Esophagus muscularis mucosa (tissue), 4 donors: ENCODE data around the gene AGAP3.

Experiments used
- EP300 ChIP-seq: sonication (generic); formaldehyde crosslinking; IDR thresholded peaks from one replicate; pipeline ENCODE4 v1.6.1; 2017; ENCODE audit warnings: antibody characterized with exemption
- POLR2A ChIP-seq: fragments of 450-650 bp; IDR thresholded peaks from one replicate; pipeline ENCODE4 v1.6.1; 2017; ENCODE audit warnings: antibody characterized with exemption, moderate library complexity, mild to moderate bottlenecking, low read depth
- POLR2AphosphoS5 ChIP-seq, 2 donors: sonication (generic); formaldehyde crosslinking; IDR thresholded peaks; one replicate each; pipeline ENCODE4 v1.6.1; 2017; ENCODE audit warnings: antibody characterized with exemption in 2 of 2
- TF ChIP-seq, protein P1 (sequence below), 3 experiments: fragments of 200-600 bp in 2 of 3; fragments of 450-650 bp in 1 of 3; sonication (generic) in 2 of 3; IDR thresholded peaks; one replicate each; pipeline ENCODE4 v1.5.1; 2017 to 2019; ENCODE audit warnings: antibody characterized with exemption in 3 of 3, mild to moderate bottlenecking in 2 of 3, moderate library complexity in 1 of 3

DNA sequence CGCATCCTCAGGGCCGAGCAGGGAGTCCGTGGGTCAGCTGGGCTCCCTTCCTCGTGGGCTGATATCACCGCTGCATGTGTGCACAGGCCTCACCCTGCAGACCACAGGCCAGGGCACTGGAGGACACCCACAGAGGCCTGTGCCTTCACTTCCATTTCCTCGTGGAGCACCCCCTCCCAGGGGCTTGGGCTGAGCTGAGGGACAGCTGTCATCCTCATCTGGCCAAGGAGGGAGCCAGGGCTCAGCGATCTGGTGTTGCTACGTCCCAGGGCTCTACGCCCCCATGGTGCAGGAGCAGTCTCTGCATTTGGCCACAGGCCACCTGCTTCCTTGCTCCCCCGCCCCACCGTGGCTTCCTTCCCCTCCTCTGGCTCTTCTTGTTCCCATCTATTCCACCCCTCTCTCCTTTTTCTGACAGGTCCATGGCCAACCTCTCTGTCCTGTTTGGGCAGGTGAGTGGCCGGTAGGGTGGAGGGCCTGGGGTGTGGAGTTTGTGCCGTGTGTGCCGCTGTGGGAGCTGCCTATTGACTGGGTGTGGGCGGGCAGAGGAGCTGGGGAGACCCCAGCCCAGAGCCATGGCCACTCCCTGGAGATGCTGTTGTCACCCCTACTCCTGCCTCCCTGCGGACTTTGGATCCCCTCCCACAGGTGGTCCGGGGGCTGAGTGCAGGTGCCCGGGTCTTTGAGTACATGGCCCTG is 46.3 kb upstream of the AGAP3 start:
- TF ChIP-seq, protein P1, sequence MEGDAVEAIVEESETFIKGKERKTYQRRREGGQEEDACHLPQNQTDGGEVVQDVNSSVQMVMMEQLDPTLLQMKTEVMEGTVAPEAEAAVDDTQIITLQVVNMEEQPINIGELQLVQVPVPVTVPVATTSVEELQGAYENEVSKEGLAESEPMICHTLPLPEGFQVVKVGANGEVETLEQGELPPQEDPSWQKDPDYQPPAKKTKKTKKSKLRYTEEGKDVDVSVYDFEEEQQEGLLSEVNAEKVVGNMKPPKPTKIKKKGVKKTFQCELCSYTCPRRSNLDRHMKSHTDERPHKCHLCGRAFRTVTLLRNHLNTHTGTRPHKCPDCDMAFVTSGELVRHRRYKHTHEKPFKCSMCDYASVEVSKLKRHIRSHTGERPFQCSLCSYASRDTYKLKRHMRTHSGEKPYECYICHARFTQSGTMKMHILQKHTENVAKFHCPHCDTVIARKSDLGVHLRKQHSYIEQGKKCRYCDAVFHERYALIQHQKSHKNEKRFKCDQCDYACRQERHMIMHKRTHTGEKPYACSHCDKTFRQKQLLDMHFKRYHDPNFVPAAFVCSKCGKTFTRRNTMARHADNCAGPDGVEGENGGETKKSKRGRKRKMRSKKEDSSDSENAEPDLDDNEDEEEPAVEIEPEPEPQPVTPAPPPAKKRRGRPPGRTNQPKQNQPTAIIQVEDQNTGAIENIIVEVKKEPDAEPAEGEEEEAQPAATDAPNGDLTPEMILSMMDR (IDR thresholded peaks at IDR 0.05): no peak
- no peak for TF ChIP-seq POLR2A
- no peak for TF ChIP-seq POLR2AphosphoS5 (IDR thresholded peaks at IDR 0.05)
- TF ChIP-seq EP300: no peak
